ENCODE measurements around the gene LRP4. TPM values are rescaled to one million over a fixed set of nuclear protein-coding genes. Genes with fewer than 3 reads are reported as not detected.

Gene LRP4
- total RNA-seq, 2 donors from 2014 or later = 10.6 to 20.4 TPM

GRCh38 chr11:46898396-46899095, 19.8 kb downstream of the LRP4 start:
- TF ChIP-seq, protein P1, sequence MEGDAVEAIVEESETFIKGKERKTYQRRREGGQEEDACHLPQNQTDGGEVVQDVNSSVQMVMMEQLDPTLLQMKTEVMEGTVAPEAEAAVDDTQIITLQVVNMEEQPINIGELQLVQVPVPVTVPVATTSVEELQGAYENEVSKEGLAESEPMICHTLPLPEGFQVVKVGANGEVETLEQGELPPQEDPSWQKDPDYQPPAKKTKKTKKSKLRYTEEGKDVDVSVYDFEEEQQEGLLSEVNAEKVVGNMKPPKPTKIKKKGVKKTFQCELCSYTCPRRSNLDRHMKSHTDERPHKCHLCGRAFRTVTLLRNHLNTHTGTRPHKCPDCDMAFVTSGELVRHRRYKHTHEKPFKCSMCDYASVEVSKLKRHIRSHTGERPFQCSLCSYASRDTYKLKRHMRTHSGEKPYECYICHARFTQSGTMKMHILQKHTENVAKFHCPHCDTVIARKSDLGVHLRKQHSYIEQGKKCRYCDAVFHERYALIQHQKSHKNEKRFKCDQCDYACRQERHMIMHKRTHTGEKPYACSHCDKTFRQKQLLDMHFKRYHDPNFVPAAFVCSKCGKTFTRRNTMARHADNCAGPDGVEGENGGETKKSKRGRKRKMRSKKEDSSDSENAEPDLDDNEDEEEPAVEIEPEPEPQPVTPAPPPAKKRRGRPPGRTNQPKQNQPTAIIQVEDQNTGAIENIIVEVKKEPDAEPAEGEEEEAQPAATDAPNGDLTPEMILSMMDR (IDR thresholded peaks at IDR 0.05) = no peak
- no peak for TF ChIP-seq POLR2A (IDR thresholded peaks at IDR 0.05)
- Histone ChIP-seq H3K36me3 (replicated peaks in 1 of 2; ENCODE audit: insufficient read depth in 1 of 2, low read depth in 2 of 2) (peaks cover 0 to 2% of the 10 kb centered on the region in 2 donors), H3K27me3 (no peaks in the 10 kb centered on the region), H3K27ac (no peak overlapping the region), H3K9me3 (no peaks in the 10 kb centered on the region), H3K4me1 (peaks cover 4% of the 10 kb centered on the region), H3K4me3 (no peak overlapping the region)
- no peak for DNase-seq
- intact Hi-C loops (cut with DNase I) = no loop called here
- WGBS, 2 donors = 77 to 99% methylated on average over 9 to 17 of the region's 17 CpGs
- no peak for ATAC-seq

- H3K36me3 ChIP-seq (replicated peaks in 1 of 2; ENCODE audit: insufficient read depth in 1 of 2, low read depth in 2 of 2) = peaks cover 2 to 5% of the 10 kb centered on the region in 2 donors
- TF ChIP-seq, protein P1 (IDR thresholded peaks at IDR 0.05) = no peak
- no peak for TF ChIP-seq POLR2A (IDR thresholded peaks at IDR 0.05)
Measured at GRCh38 chr11:46896719-46897406, 21.5 kb downstream of the LRP4 start.

GRCh38 chr11:46895821-46896220, 22.5 kb downstream of the LRP4 start:
- Histone ChIP-seq H3K9me3 (no peaks in the 10 kb centered on the region), H3K27me3 (no peaks in the 10 kb centered on the region), H3K4me1 (peaks cover 4% of the 10 kb centered on the region), H3K27ac (no peak overlapping the region), H3K36me3 (replicated peaks in 1 of 2; ENCODE audit: insufficient read depth in 1 of 2, low read depth in 2 of 2) (peaks cover 2 to 5% of the 10 kb centered on the region in 2 donors), H3K4me3 (no peak overlapping the region)
- ATAC-seq (no peak), DNase-seq (peak; percentile 56 to 80 (median 69))
- intact Hi-C loops (cut with DNase I) = no loop called here
- WGBS, 2 donors = 18 to 50% methylated on average over 3 to 10 of the region's 10 CpGs
- TF ChIP-seq, protein P1 (IDR thresholded peaks at IDR 0.05) = no peak
- no peak for TF ChIP-seq POLR2A (IDR thresholded peaks at IDR 0.05)

More at GRCh38 chr11:46896719-46897406, 21.5 kb downstream of the LRP4 start:
- Histone ChIP-seq H3K4me3 (no peak overlapping the region), H3K4me1 (peaks cover 4% of the 10 kb centered on the region), H3K27ac (no peak overlapping the region), H3K27me3 (no peaks in the 10 kb centered on the region), H3K9me3 (no peaks in the 10 kb centered on the region)
- ATAC-seq (no peak), DNase-seq (no peak)
- intact Hi-C loops (cut with DNase I) = no loop called here
- 93 to 94% methylated on average over 10 of the region's 10 CpGs for WGBS, 2 donors

- intact Hi-C loops (cut with DNase I) = no loop called here
- ATAC-seq (no peak), DNase-seq (no peak)
- H3K27me3 ChIP-seq = no peaks in the 10 kb centered on the region
- no peak overlapping the region for H3K27ac ChIP-seq
- 92 to 95% methylated on average over 6 to 10 of the region's 10 CpGs for WGBS, 2 donors
- TF ChIP-seq, protein P1 (IDR thresholded peaks at IDR 0.05) = no peak
- TF ChIP-seq POLR2A (IDR thresholded peaks at IDR 0.05) = no peak
- H3K4me3 ChIP-seq = no peak overlapping the region
- H3K9me3 ChIP-seq = no peaks in the 10 kb centered on the region
- peaks cover 4% of the 10 kb centered on the region for H3K4me1 ChIP-seq
- peaks cover 2 to 5% of the 10 kb centered on the region in 2 donors for H3K36me3 ChIP-seq (replicated peaks in 1 of 2; ENCODE audit: insufficient read depth in 1 of 2, low read depth in 2 of 2)
Measured at GRCh38 chr11:46894961-46895360, 23.4 kb downstream of the LRP4 start.

All from body of pancreas (tissue), 4 donors.